Measurements from ENCODE around the gene DENND1B. TPM values are rescaled to one million over a fixed set of nuclear protein-coding genes. Genes with fewer than 3 reads are reported as not detected.

Gene DENND1B
- polyA plus RNA-seq, 1 of the 3 experiments (the other 2 are of a cell fraction) = 1.4 TPM

- DNase-seq = no peak
- Histone ChIP-seq H3F3A (replicated peaks; ENCODE audit: insufficient read depth) (peaks cover 7% of the 10 kb centered on the region), H3K36me3 (replicated peaks in 1 of 2; ENCODE audit: control insufficient read depth in 1 of 2, insufficient read depth in 2 of 2, low read length in 1 of 2) (no peaks in the 10 kb centered on the region), H3K4me1 (ENCODE audit: control insufficient read depth in 1 of 2, insufficient read depth in 2 of 2, low read depth in 1 of 2, low read length in 1 of 2) (no peaks in the 10 kb centered on the region; a peak in 1 of 4 replicates), H3K79me2 (ENCODE audit: insufficient read depth) (no peaks in the 10 kb centered on the region), H3K27me3 (ENCODE audit: insufficient read depth) (no peaks in the 10 kb centered on the region), H3K9me3 (no peaks in the 10 kb centered on the region), H2AFZ (ENCODE audit: low read depth) (no peak overlapping the region), H4K20me1 (ENCODE audit: insufficient read depth) (no peaks in the 10 kb centered on the region), H3K9ac (no peak overlapping the region), H3K27ac (ENCODE audit: low read depth in 2 of 2, low read length in 1 of 2) (peak overlapping the region in 1 of 2 experiments; percentile 45; a peak in 2 of 4 replicates), H3K4me3 (ENCODE audit: low read depth in 2 of 2, low read length in 1 of 2) (no peak overlapping the region), H3K4me2 (no peak overlapping the region), H3K9me2 (no peaks in the 10 kb centered on the region)
- ChIA-PET CTCF (interaction anchor here (1.1 kb wide), 1 partner anchor 68 kb away, joined by 3 read pairs; no protein-coding TSS in a partner anchor), POLR2A (no interaction called here)
- WGBS (ENCODE audit: low lambda C conversion rate) = 76% methylated on average over 3 of the region's 3 CpGs
- TF ChIP-seq NRF1 (IDR thresholded peaks at IDR 0.05; ENCODE audit: low read depth, low read length) (no peak), TCF12 (IDR thresholded peaks at IDR 0.05) (no peak), RAD21 (IDR thresholded peaks at IDR 0.05; ENCODE audit: low read length) (no peak), IRF3 (IDR thresholded peaks at IDR 0.05; ENCODE audit: low read depth, low read length) (no peak), POLR2AphosphoS5 (IDR thresholded peaks at IDR 0.05; ENCODE audit: low read depth, low read length) (no peak)
Measured at GRCh38 chr1:197782722-197783360, 7.6 kb upstream of the DENND1B start.

- Histone ChIP-seq H3K4me1 (ENCODE audit: control insufficient read depth in 1 of 2, insufficient read depth in 2 of 2, low read depth in 1 of 2, low read length in 1 of 2) (no peaks in the 10 kb centered on the region; a peak in 1 of 4 replicates), H3K9me3 (no peaks in the 10 kb centered on the region), H3K9me2 (no peaks in the 10 kb centered on the region), H3F3A (replicated peaks; ENCODE audit: insufficient read depth) (peaks cover 9% of the 10 kb centered on the region), H2AFZ (ENCODE audit: low read depth) (no peak overlapping the region), H4K20me1 (ENCODE audit: insufficient read depth) (no peaks in the 10 kb centered on the region), H3K9ac (no peak overlapping the region), H3K4me3 (ENCODE audit: low read depth in 2 of 2, low read length in 1 of 2) (no peak overlapping the region), H3K27ac (ENCODE audit: low read depth in 2 of 2, low read length in 1 of 2) (no peak overlapping the region), H3K36me3 (replicated peaks in 1 of 2; ENCODE audit: control insufficient read depth in 1 of 2, insufficient read depth in 2 of 2, low read length in 1 of 2) (no peaks in the 10 kb centered on the region), H3K27me3 (ENCODE audit: insufficient read depth) (no peaks in the 10 kb centered on the region), H3K4me2 (no peak overlapping the region), H3K79me2 (ENCODE audit: insufficient read depth) (no peaks in the 10 kb centered on the region)
- ChIA-PET POLR2A (no interaction called here), CTCF (no interaction called here)
- no peak for DNase-seq
- 88% methylated on average over 2 of the region's 2 CpGs for WGBS (ENCODE audit: low lambda C conversion rate)
- no peak for TF ChIP-seq MEF2A (IDR thresholded peaks at IDR 0.05; ENCODE audit: borderline replicate concordance, low read depth)
Measured at GRCh38 chr1:197781968-197782721, 6.9 kb upstream of the DENND1B start.

GRCh38 chr1:197779921-197780320 lies 4.6 kb upstream of the DENND1B start:
- no peak overlapping the region for H2AFZ ChIP-seq (ENCODE audit: low read depth)
- ChIA-PET CTCF (no interaction called here), POLR2A (no interaction called here)
- no peak overlapping the region for H3K9ac ChIP-seq
- no peaks in the 10 kb centered on the region for H3K79me2 ChIP-seq (ENCODE audit: insufficient read depth)
- no peak overlapping the region for H3K27ac ChIP-seq (ENCODE audit: low read depth in 2 of 2, low read length in 1 of 2)
- peaks cover 4 to 9% of the 10 kb centered on the region in 2 experiments for H3K4me1 ChIP-seq (ENCODE audit: control insufficient read depth in 1 of 2, insufficient read depth in 2 of 2, low read depth in 1 of 2, low read length in 1 of 2)
- H3K36me3 ChIP-seq (replicated peaks in 1 of 2; ENCODE audit: control insufficient read depth in 1 of 2, insufficient read depth in 2 of 2, low read length in 1 of 2) = no peaks in the 10 kb centered on the region
- no peaks in the 10 kb centered on the region for H3K9me2 ChIP-seq
- H3K9me3 ChIP-seq = no peaks in the 10 kb centered on the region
- H3K4me3 ChIP-seq (ENCODE audit: low read depth in 2 of 2, low read length in 1 of 2) = no peak overlapping the region
- H3K27me3 ChIP-seq (ENCODE audit: insufficient read depth) = no peaks in the 10 kb centered on the region
- no peaks in the 10 kb centered on the region for H4K20me1 ChIP-seq (ENCODE audit: insufficient read depth)
- no peak for DNase-seq
- H3F3A ChIP-seq (replicated peaks; ENCODE audit: insufficient read depth) = peaks cover 27% of the 10 kb centered on the region
- H3K4me2 ChIP-seq = no peak overlapping the region
- no peak for TF ChIP-seq TAF1 (IDR thresholded peaks at IDR 0.05; ENCODE audit: borderline replicate concordance, low read depth, low read length)
- no peak for TF ChIP-seq ZBTB33 (IDR thresholded peaks at IDR 0.05; ENCODE audit: borderline replicate concordance, low read depth)
- no peak for TF ChIP-seq GABPA (IDR thresholded peaks at IDR 0.05; ENCODE audit: low read depth)
- TF ChIP-seq PBX3 (IDR thresholded peaks at IDR 0.05) = no peak
- no peak for TF ChIP-seq REST (IDR thresholded peaks at IDR 0.05; ENCODE audit: low read depth, low read length)
- no peak for TF ChIP-seq GATA2 (CRISPR knock-in tag; IDR thresholded peaks at IDR 0.05)
- TF ChIP-seq NRF1 (IDR thresholded peaks at IDR 0.05; ENCODE audit: low read depth, low read length) = no peak
- no peak for TF ChIP-seq SMC3 (IDR thresholded peaks at IDR 0.05; ENCODE audit: low read depth, low read length)
